A673 (cell line): ENCODE results near the gene RAC2.

Experiments used
- EZH2 ChIP-seq: fragments of 200-600 bp; sonication (generic); IDR thresholded peaks from 2 replicates; pipeline ENCODE4 v1.6.1; 2017; ENCODE audit warnings: borderline replicate concordance, low read depth, mild to moderate bottlenecking, mixed read lengths, antibody characterized with exemption, low read length; ENCODE audit not compliant: poor library complexity, severe bottlenecking
- TF ChIP-seq, protein P1 (sequence below): fragments of 300-800, 200-600 bp; sonication (generic); conservative IDR thresholded peaks from 2 replicates; pipeline ENCODE4 v1.5.1; 2017; ENCODE audit warnings: low read depth, mild to moderate bottlenecking, antibody characterized with exemption, low read length, moderate library complexity, mixed read lengths

DNA sequence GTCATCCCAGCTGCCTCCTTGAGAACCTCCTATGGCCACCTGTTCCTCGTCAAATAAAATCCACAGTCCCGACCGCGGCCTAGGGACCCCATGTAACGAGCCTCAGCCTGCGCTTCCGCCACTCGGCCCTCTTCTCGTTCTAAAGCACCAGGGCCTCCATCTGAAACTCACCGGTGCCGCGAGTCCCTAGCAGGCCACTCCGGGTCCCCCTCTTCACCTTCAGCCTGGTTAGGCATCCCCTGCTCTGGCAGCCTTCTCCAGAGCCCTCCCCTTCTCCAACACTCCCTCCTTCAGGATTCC is 29.4 kb downstream of the RAC2 start:
- TF ChIP-seq, protein P1, sequence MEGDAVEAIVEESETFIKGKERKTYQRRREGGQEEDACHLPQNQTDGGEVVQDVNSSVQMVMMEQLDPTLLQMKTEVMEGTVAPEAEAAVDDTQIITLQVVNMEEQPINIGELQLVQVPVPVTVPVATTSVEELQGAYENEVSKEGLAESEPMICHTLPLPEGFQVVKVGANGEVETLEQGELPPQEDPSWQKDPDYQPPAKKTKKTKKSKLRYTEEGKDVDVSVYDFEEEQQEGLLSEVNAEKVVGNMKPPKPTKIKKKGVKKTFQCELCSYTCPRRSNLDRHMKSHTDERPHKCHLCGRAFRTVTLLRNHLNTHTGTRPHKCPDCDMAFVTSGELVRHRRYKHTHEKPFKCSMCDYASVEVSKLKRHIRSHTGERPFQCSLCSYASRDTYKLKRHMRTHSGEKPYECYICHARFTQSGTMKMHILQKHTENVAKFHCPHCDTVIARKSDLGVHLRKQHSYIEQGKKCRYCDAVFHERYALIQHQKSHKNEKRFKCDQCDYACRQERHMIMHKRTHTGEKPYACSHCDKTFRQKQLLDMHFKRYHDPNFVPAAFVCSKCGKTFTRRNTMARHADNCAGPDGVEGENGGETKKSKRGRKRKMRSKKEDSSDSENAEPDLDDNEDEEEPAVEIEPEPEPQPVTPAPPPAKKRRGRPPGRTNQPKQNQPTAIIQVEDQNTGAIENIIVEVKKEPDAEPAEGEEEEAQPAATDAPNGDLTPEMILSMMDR = no peak
- no peak for TF ChIP-seq EZH2
